MM.1S (cell line): ENCODE results near the gene GPAT3.

Experiments
- EZH2phosphoT487 ChIP-seq: fragments of 300-600 bp; sonication (generic); IDR thresholded peaks from 2 replicates; pipeline ENCODE4 v1.6.1; 2018; ENCODE audit warnings: antibody characterized with exemption, low read length
- TF ChIP-seq, protein P1 (sequence below): fragments of 300-600 bp; sonication (generic); IDR thresholded peaks from 2 replicates; pipeline ENCODE4 v1.5.1; 2016; ENCODE audit warnings: antibody characterized with exemption, low read length, mixed read lengths

DNA sequence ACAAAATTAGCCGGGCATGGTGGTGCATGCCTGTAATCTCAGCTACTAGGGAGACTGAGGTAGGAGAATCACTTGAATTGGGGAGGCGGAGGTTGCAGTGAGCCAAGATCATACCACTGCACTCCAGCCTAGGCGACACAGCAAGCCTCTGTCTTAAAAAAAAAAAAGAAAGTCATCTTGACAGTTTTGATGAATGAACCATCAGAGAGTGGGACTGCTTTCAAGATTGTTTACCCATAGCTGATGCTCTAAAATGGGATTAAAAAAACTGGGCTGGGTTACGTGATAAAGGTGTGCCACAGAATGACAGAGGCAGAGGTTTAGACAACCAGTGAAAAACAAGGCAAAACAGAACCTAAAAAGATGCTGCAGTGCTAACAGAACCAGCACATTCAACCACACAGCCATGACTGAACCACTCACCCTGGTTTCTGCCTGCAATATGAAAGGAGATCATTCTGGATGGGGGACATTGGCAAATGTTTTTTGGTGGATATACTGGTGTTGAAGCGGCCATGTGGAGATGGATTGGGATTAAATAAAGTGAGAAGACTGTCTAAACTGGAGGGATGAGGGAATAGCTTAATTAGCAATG is 22.2 kb downstream of the GPAT3 start:
- TF ChIP-seq, protein P1, sequence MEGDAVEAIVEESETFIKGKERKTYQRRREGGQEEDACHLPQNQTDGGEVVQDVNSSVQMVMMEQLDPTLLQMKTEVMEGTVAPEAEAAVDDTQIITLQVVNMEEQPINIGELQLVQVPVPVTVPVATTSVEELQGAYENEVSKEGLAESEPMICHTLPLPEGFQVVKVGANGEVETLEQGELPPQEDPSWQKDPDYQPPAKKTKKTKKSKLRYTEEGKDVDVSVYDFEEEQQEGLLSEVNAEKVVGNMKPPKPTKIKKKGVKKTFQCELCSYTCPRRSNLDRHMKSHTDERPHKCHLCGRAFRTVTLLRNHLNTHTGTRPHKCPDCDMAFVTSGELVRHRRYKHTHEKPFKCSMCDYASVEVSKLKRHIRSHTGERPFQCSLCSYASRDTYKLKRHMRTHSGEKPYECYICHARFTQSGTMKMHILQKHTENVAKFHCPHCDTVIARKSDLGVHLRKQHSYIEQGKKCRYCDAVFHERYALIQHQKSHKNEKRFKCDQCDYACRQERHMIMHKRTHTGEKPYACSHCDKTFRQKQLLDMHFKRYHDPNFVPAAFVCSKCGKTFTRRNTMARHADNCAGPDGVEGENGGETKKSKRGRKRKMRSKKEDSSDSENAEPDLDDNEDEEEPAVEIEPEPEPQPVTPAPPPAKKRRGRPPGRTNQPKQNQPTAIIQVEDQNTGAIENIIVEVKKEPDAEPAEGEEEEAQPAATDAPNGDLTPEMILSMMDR: no peak
- no peak for TF ChIP-seq EZH2phosphoT487
